Dermis blood vessel endothelial cell (primary cell): Measurements from ENCODE around the gene CDC42BPA. TPM values are rescaled to one million over a fixed set of nuclear protein-coding genes. Genes with fewer than 3 reads are reported as not detected.

ENCODE experiments used
- DNase-seq: peaks from one replicate; pipeline ENCODE4 v3.0.0; 2010
- total RNA-seq: library from RNA; depleted of rRNA; stranded (reverse); fragments of >200 nt; gene quantifications from 2 replicates; pipeline ENCODE4 v1.2.3, GENCODE V29; 2014

Gene CDC42BPA
- total RNA-seq, 1 donor from 2014 or later = 105 TPM

- no peak for DNase-seq
These were observed 17.1 kb upstream of the CDC42BPA start for GRCh38 chr1:227335242-227336020.

GRCh38 chr1:227333423-227333822 lies 15.1 kb upstream of the CDC42BPA start:
- no peak for DNase-seq

GRCh38 chr1:227330279-227331076 lies 12.2 kb upstream of the CDC42BPA start:
- DNase-seq = no peak

- no peak for DNase-seq
These were observed 10.2 kb upstream of the CDC42BPA start for GRCh38 chr1:227328405-227329019.

GRCh38 chr1:227325156-227325555 lies 6.9 kb upstream of the CDC42BPA start:
- DNase-seq = no peak

- no peak for DNase-seq
These were observed 5.6 kb upstream of the CDC42BPA start for GRCh38 chr1:227323967-227324268.

GRCh38 chr1:227323171-227323966 lies 5.1 kb upstream of the CDC42BPA start:
- DNase-seq = no peak

- no peak for DNase-seq
These were observed 4.1 kb upstream of the CDC42BPA start for GRCh38 chr1:227322376-227322775.

GRCh38 chr1:227321035-227321434 lies 2.7 kb upstream of the CDC42BPA start:
- no peak for DNase-seq

- no peak for DNase-seq
These were observed 2.2 kb upstream of the CDC42BPA start for GRCh38 chr1:227320476-227320875.

GRCh38 chr1:227318853-227319607 lies 738 bp upstream of the CDC42BPA start:
- DNase-seq = peak; percentile 68

- DNase-seq = peak; percentile 77
These were observed 723 bp downstream of the CDC42BPA start for GRCh38 chr1:227317523-227318015.

- DNase-seq = peak; percentile 55
These were observed 1.3 kb downstream of the CDC42BPA start for GRCh38 chr1:227317011-227317451.

- DNase-seq = no peak
These were observed 1.8 kb downstream of the CDC42BPA start for GRCh38 chr1:227316456-227316855.

GRCh38 chr1:227315629-227316346 lies 2.5 kb downstream of the CDC42BPA start:
- DNase-seq = peak; percentile 78

- no peak for DNase-seq
These were observed 4.1 kb downstream of the CDC42BPA start for GRCh38 chr1:227314014-227314848.

- DNase-seq = no peak
These were observed 5.8 kb downstream of the CDC42BPA start for GRCh38 chr1:227312361-227313025.

GRCh38 chr1:227311389-227312001 lies 6.8 kb downstream of the CDC42BPA start:
- DNase-seq = no peak
